ENCODE data around the gene PLA2G4D.

PLA2G4D gene

DNA sequence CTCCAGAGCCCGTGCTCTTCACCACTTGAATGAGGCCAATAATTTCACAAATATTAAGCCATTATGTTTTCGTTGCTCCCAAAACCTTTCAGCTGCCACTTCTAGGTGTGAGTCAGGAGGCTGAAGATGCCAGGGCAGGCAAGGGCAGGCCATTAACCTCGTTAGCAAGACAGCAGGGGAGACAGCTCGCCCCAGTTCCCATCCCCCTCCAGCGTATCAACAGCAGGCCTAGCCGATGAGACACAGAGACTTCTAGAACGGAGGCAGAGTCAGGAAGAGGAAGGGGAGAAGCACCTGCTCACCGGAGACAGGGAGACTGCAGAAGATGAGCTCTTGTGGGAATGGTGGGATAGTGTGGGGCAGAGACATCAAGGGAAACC, 45.6 kb downstream of the PLA2G4D start:
- DNase-seq: no peak

DNA sequence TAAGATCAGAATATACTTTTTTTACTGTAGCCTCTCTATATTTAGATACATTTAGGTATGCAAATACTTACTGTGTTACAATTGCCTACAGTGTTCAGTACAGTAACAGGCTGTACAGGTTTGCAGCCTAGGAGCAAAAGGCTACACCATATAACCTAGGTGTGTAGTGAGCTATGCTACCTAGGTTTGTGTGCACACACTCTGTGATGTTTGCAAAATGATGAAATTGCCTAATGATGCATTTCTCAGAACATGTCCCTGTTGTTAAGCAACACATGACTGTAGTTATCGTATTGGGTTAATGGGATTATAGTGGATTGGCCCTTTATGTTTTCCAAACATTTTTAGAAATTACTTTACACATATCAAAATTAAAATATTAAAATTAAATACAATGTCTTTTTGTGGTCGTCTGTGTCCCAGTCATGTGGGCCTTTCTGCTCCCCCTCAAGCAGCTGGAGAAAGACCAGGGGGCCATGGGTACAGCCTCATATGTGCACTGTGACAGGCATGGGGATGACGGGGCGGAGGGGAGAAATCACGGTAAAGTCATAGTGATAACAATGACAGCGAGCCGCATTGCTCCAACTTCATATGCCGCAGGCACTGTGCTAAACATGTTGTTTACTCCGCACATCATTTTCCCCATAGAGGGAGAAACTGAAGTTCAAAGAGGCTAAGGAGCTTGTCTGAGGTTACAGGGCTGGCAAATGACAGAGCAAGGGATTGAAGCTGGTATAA, 46.1 kb downstream of the PLA2G4D start:
- no peak for DNase-seq

GRCh38 chr15:42046597-42046996, 47.8 kb downstream of the PLA2G4D start:
- DNase-seq: no peak

DNA sequence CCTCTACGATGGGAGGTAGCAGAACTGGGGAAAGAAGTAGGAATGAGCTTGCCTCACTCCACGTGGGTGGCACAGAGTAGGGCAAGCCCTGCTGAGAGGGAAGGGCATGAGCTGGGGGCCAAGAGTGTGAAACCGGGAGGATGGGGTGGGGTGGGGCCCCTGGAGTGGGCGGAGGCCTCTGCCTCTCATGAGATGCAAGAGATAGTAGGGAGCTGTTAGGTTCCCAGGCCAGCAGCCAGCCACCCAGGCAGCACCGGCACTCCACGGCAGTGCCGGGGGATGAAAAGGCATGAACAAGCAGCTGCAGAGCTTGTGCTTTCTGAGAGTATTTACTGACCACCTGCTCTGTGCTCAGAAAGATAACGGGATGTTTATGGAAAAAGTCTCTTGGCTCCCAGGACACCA, 49.1 kb downstream of the PLA2G4D start:
- DNase-seq: no peak

- DNase-seq: no peak
These were observed 51.6 kb downstream of the PLA2G4D start for GRCh38 chr15:42042602-42043400.

- no peak for DNase-seq
These were observed 56.0 kb downstream of the PLA2G4D start for GRCh38 chr15:42038401-42038800.

DNA sequence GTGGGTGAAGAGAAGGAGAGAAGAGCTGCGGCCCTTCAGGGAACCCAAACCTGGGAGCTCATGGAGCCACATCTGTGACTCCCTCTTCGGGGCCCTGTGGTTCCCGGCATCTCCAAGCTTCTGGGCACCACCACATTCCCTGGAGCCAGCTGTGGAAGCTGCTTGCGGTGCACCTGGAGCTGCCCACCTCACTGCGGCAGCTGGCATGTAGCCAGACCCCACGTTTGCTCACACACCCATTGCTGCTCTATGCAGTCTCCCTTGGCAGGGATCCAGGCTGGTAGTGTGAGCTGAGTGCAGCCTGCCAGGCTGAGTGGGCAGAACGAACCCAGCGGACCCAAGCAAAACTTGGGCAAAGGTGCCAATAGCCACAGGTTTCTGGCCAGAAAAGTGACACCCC, 56.7 kb downstream of the PLA2G4D start:
- DNase-seq: no peak

DNA sequence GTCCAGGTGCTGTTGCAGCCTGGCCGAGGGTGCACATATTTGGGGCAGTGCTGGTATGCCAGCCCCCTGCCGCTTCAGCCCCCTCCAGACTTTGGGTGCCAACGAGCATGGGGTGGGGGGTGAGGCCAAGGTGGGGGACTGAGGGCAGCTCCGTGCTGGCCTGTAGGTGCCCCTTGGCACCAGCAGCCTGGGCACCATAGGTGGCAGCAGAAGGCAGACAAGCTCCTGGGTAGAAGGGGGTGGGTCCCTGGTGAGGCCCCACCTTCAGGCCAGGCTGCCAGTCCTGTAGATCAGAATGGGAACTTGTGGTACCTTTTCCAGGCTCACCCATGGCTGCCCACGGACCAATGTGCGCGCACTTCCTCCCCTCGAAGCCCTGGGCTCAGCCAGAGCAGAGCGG, 57.4 kb downstream of the PLA2G4D start:
- no peak for DNase-seq

- no peak for DNase-seq
These were observed 58.1 kb downstream of the PLA2G4D start for GRCh38 chr15:42036112-42036905.

GRCh38 chr15:42035435-42035761, 59.0 kb downstream of the PLA2G4D start:
- DNase-seq: peak; percentile 14

DNA sequence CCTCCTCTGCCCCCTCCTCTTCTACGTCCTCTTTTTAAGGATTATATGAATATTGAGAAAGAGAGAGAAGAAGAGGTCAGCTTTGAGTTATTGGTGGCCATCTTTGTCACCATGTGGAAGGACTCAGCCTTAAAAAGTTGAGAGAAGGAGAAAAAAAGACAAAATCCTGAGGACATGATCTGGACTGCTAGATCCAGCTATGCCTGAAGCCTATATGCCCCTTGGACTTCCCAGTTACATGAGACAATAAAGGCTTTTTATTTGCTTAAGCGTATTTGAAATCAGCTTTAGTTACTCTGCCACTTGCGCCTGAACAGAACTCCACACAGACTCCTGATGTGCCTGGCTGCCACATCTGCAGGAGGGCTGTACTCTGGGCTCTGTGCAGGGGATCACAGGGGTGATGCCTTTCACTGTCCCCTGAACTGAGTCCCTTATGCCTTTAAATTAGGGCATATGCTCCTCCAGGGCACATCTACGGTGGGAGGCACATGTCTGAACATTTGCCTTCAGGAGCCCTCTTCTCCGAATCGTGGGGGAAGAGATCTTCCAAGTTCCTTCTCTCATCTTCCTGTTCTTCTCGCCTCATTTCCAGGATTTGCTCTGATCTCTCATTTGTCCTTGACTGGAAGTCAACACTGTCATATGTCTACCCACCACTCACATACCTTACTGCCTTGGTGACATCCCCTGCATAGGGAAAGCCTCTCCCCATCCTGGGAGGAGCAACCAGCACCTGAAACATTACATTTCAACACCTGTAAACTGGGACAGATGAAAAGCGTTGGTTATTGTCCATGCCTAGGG, 59.5 kb downstream of the PLA2G4D start:
- DNase-seq: no peak

DNA sequence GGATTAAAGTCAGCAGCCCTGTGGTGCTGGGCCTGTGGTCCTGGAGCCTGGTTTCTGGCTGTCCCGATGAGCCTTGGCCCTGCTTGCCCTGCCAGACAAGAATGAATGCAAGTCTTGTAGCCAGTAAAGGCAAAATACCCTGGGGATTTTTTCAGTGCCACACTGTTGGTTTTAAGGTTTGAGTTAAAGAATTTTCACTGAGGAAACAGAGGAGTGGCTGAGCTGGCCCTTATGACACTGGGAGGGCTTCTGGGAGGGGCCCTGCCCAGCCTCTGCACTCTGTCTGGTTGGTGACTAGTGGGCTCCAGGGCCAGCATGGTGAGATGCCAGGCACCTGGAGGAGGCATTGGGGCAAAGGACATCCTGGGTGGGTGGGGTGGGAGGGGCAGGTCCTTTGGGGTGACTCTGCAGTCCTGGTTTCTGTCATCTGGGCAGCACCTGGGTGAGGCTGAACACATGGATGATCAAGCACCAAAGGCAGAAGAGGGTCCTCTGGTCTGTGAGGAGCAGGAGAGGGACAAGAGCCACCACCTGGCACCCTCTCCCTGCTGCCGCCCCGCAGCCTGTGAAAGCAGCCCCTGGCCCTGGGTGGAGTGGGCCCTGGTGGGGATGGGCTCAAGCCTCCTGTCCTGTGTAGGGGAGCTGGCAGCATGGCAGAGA, 61.0 kb downstream of the PLA2G4D start:
- DNase-seq: no peak

- DNase-seq: no peak
These were observed 61.8 kb downstream of the PLA2G4D start for GRCh38 chr15:42032376-42033213.

DNA sequence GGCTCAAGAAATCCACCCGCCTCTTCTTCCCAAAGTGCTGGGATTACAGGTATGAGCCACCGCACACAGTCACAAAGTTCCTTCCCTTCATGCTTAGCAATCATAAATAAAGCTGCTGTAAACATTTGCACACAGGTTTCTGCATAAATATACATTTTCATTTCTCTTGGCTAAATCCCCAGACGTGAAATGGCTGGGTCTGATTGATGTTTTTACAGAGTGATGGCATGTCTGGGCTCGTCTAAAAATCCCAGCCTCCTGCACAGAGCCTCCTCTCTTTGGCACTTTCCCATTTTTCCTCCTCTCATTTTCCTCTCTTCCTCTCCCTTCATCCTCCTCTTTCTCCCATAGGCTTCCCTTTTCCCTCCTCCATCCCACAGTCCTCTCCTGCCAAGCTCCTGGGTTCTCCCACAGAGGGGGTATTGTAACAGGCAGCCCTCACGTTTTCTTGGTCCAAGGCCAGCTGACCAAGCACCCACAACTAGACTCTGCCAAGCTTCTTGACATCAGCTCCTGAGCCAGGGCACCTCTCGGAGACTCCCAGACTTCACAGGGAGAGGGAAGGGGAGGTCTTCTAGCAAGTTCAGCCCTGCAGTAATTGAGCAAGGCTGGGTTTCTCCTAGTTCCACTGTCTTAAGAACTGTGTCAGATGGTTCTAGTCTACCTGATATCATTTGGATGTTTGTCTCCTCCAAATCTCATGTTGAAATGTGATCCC, 63.0 kb downstream of the PLA2G4D start:
- DNase-seq: no peak

GRCh38 chr15:42027521-42027920, 66.8 kb downstream of the PLA2G4D start:
- DNase-seq: no peak

- no peak for DNase-seq
These were observed 70.1 kb downstream of the PLA2G4D start for GRCh38 chr15:42024303-42024702.

GRCh38 chr15:42021593-42021992, 72.8 kb downstream of the PLA2G4D start:
- DNase-seq: no peak

DNA sequence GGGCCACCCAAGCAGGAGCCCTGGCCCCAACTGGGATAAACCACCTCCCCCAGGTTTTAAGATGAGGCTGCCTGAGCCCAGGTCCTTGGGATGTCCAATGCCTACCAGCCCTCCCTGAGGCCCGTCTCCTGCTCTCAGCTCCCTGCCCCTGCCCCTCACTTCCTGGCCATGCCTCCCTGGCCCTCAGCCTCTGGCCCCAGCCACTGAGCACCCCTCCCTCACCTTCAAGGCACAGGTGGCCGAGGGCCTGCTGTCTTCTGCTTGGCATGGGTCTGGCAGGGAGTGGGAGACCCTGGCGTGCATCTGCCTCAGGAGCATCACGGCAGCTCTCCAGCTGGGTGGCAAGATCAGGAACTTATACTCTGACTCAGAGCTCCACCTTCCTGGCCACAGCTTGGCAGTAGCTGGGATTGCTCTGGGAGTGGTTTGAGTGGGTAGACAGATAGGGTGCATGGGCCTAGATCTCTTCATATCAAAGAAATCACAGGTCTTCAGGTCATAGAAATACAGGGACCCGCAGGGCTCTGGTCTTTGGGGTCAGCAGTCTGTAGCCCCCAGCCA, 73.6 kb downstream of the PLA2G4D start, which contains the start of gene PLA2G4E:
Gene PLA2G4E (minus strand): TSS at position 330 of the 561 bp plus-strand sequence. CDS start 12 bp downstream, at position 318.
- no peak for DNase-seq

DNA sequence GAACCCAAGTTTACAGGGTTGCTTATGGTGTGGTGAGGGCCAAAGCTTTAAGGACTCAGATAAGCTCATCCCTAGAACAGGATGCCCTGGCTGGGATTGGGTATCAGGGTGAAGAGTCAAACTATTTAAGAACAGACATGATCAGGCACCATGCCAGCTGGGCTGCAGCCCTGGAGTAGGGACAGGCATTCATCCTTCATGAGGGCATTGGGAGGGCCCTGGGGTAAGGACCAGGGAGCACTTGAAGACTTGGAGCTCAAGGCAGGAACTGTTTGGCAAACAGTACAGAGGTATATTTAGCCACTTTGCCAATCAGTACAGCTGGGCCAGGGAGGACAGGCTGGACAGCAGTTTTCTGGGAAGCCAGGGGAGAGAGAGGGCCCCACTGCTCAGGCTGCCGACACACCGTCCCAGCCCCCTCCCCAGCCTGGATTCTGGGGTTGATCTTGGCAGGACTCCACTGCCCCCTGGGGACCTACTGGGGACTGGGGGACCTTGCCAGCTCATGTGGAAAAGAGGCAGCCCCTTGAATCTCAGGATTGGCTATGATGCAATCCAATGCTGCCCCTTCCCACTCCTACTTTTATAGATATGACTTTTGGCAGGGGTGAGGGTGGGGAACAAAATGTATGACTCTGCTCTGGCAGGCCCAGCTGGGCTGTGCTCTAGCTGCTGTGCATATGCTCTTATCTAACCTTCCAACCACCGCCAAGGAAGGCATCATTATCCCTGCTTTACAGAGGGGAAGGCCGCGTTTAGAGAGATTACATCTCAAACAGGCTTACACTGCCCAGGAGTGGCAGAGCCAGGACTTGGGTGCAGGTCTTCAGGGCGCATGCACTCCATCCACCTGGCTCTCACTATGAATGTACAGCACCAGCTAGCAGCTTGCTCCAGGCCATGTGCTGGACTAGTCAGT, 75.8 kb downstream of the PLA2G4D start:
- DNase-seq: no peak
